ENCODE data around the gene EEF2. TPM values are rescaled to one million over a fixed set of nuclear protein-coding genes. Genes with fewer than 3 reads are reported as not detected.

Gene EEF2
- total and polyA plus RNA-seq, 2 donors (not counting 1 experiment from before 2014, with no cell fraction given), result 1,449 to 3,167 TPM

GRCh38 chr19:4033028-4033956, 48.0 kb upstream of the EEF2 start:
- POLR2A ChIA-PET, result interaction anchor here (0.6 kb wide), 1 partner anchor 27 kb away, joined by 4 read pairs; no protein-coding TSS in a partner anchor
- CTCF ChIA-PET, result no interaction called here
- Histone ChIP-seq H3K27ac (ENCODE audit: low read length in 2 of 2) (no peak overlapping the region), H3K9me3 (ENCODE audit: control extremely low read depth in 1 of 3, control insufficient read depth in 2 of 3, insufficient read depth in 1 of 3, low read length in 2 of 3) (no peaks in the 10 kb centered on the region), H3K27me3 (replicated peaks in 1 of 4; ENCODE audit: control extremely low read depth in 1 of 4, control insufficient read depth in 3 of 4, insufficient read depth in 4 of 4, low read length in 3 of 4) (no peaks in the 10 kb centered on the region), H3K9ac (ENCODE audit: low read length) (no peak overlapping the region), H3K4me3 (ENCODE audit: control extremely low read depth in 1 of 5, extremely low read depth in 1 of 5, insufficient read depth in 1 of 5, low read depth in 2 of 5, low read length in 4 of 5) (no peak overlapping the region), H2AFZ (ENCODE audit: insufficient read depth, low read depth, low read length, poor library complexity, severe bottlenecking) (no peak overlapping the region), H4K20me1 (ENCODE audit: control insufficient read depth, insufficient read depth, low read length, poor library complexity, severe bottlenecking) (peaks cover 23% of the 10 kb centered on the region), H3K4me2 (replicated peaks; ENCODE audit: low read depth, low read length, poor library complexity, severe bottlenecking) (no peak overlapping the region), H3K4me1 (ENCODE audit: control insufficient read depth in 2 of 2, insufficient read depth in 2 of 2, low read length in 2 of 2) (no peaks in the 10 kb centered on the region), H3K79me2 (ENCODE audit: control insufficient read depth, insufficient read depth, low read length) (peaks cover 18% of the 10 kb centered on the region), H3K36me3 (replicated peaks in 1 of 2; ENCODE audit: control extremely low read depth in 1 of 2, control insufficient read depth in 1 of 2, extremely low read depth in 1 of 2, insufficient read depth in 2 of 2, low read length in 1 of 2) (peaks cover 0 to 51% of the 10 kb centered on the region in 2 experiments)
- intact Hi-C loops (cut with micrococcal nuclease), result no loop called here
- Mint-ChIP-seq H3K4me1 (no peaks in the 10 kb centered on the region), H3K9me3 (ENCODE audit: insufficient read depth) (no peaks in the 10 kb centered on the region), H3K4me3 (no peak overlapping the region), H3K27me3 (no peaks in the 10 kb centered on the region), H3K27ac (no peak overlapping the region)
- TF ChIP-seq EZH2 (IDR thresholded peaks at IDR 0.05; ENCODE audit: borderline replicate concordance, insufficient read depth, low read depth, low read length, poor library complexity, severe bottlenecking) (no peak), CTCF (IDR thresholded peaks at IDR 0.05) (no peak)
- WGBS (ENCODE audit: insufficient coverage), result 95% methylated on average over 61 of the region's 63 CpGs
- DNase-seq (no peak), ATAC-seq (ENCODE audit: low read depth) (no peak)

- intact Hi-C loops (cut with micrococcal nuclease), result no loop called here
- no peak overlapping the region for H2AFZ ChIP-seq (ENCODE audit: insufficient read depth, low read depth, low read length, poor library complexity, severe bottlenecking)
- no peak overlapping the region for H3K4me2 ChIP-seq (replicated peaks; ENCODE audit: low read depth, low read length, poor library complexity, severe bottlenecking)
- ATAC-seq (ENCODE audit: low read depth), result no peak
- Mint-ChIP-seq H3K27me3 (no peaks in the 10 kb centered on the region), H3K4me3 (no peak overlapping the region), H3K4me1 (no peaks in the 10 kb centered on the region), H3K27ac (no peak overlapping the region), H3K9me3 (ENCODE audit: insufficient read depth) (no peaks in the 10 kb centered on the region)
- 97% methylated on average over 16 of the region's 16 CpGs for WGBS (ENCODE audit: insufficient coverage)
- POLR2A ChIA-PET, result no interaction called here
- TF ChIP-seq CTCF (IDR thresholded peaks at IDR 0.05) (no peak), EZH2 (IDR thresholded peaks at IDR 0.05; ENCODE audit: borderline replicate concordance, insufficient read depth, low read depth, low read length, poor library complexity, severe bottlenecking) (no peak)
- H3K79me2 ChIP-seq (ENCODE audit: control insufficient read depth, insufficient read depth, low read length), result peaks cover 19% of the 10 kb centered on the region
- H3K9ac ChIP-seq (ENCODE audit: low read length), result no peak overlapping the region
- H3K27me3 ChIP-seq (replicated peaks in 1 of 4; ENCODE audit: control extremely low read depth in 1 of 4, control insufficient read depth in 3 of 4, insufficient read depth in 4 of 4, low read length in 3 of 4), result no peaks in the 10 kb centered on the region
- H3K4me1 ChIP-seq (ENCODE audit: control insufficient read depth in 2 of 2, insufficient read depth in 2 of 2, low read length in 2 of 2), result no peaks in the 10 kb centered on the region
- no peak overlapping the region for H3K27ac ChIP-seq (ENCODE audit: low read length in 2 of 2)
- no peaks in the 10 kb centered on the region for H3K9me3 ChIP-seq (ENCODE audit: control extremely low read depth in 1 of 3, control insufficient read depth in 2 of 3, insufficient read depth in 1 of 3, low read length in 2 of 3)
- H3K36me3 ChIP-seq (replicated peaks in 1 of 2; ENCODE audit: control extremely low read depth in 1 of 2, control insufficient read depth in 1 of 2, extremely low read depth in 1 of 2, insufficient read depth in 2 of 2, low read length in 1 of 2), result peaks cover 0 to 48% of the 10 kb centered on the region in 2 experiments
- CTCF ChIA-PET, result no interaction called here
- H3K4me3 ChIP-seq (ENCODE audit: control extremely low read depth in 1 of 5, extremely low read depth in 1 of 5, insufficient read depth in 1 of 5, low read depth in 2 of 5, low read length in 4 of 5), result no peak overlapping the region
- no peak for DNase-seq
- peaks cover 20% of the 10 kb centered on the region for H4K20me1 ChIP-seq (ENCODE audit: control insufficient read depth, insufficient read depth, low read length, poor library complexity, severe bottlenecking)
Measured at GRCh38 chr19:4032436-4032835, 47.2 kb upstream of the EEF2 start.
